ENCODE data around the gene FAM120A.
"Not testable (repeated sequence)": the region's sequence is repeated elsewhere in the genome, so short reads cannot be mapped to it uniquely, and the experiment has no call there.

FAM120A gene

GRCh38 chr9:93434056-93434455 is 17.4 kb upstream of the FAM120A start:
- no peak for DNase-seq (ENCODE audit: low read depth)
- H3K4me3 ChIP-seq (ENCODE audit: low read length), result no peak overlapping the region
- TF ChIP-seq, protein P1, sequence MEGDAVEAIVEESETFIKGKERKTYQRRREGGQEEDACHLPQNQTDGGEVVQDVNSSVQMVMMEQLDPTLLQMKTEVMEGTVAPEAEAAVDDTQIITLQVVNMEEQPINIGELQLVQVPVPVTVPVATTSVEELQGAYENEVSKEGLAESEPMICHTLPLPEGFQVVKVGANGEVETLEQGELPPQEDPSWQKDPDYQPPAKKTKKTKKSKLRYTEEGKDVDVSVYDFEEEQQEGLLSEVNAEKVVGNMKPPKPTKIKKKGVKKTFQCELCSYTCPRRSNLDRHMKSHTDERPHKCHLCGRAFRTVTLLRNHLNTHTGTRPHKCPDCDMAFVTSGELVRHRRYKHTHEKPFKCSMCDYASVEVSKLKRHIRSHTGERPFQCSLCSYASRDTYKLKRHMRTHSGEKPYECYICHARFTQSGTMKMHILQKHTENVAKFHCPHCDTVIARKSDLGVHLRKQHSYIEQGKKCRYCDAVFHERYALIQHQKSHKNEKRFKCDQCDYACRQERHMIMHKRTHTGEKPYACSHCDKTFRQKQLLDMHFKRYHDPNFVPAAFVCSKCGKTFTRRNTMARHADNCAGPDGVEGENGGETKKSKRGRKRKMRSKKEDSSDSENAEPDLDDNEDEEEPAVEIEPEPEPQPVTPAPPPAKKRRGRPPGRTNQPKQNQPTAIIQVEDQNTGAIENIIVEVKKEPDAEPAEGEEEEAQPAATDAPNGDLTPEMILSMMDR (conservative IDR thresholded peaks at IDR 0.05; ENCODE audit: low read depth, low read length), result no peak

GRCh38 chr9:93435386-93435785 is 16.1 kb upstream of the FAM120A start:
- no peak overlapping the region for H3K4me3 ChIP-seq (ENCODE audit: low read length)
- no peak for DNase-seq (ENCODE audit: low read depth)
- TF ChIP-seq, protein P1 (conservative IDR thresholded peaks at IDR 0.05; ENCODE audit: low read depth, low read length), result no peak

GRCh38 chr9:93436218-93436617 is 15.3 kb upstream of the FAM120A start:
- no peak for DNase-seq (ENCODE audit: low read depth)
- no peak overlapping the region for H3K4me3 ChIP-seq (ENCODE audit: low read length)
- TF ChIP-seq, protein P1 (conservative IDR thresholded peaks at IDR 0.05; ENCODE audit: low read depth, low read length), result no peak

GRCh38 chr9:93436655-93437407 is 14.7 kb upstream of the FAM120A start:
- no peak for DNase-seq (ENCODE audit: low read depth)
- no peak overlapping the region for H3K4me3 ChIP-seq (ENCODE audit: low read length)
- TF ChIP-seq, protein P1 (conservative IDR thresholded peaks at IDR 0.05; ENCODE audit: low read depth, low read length), result no peak

DNA sequence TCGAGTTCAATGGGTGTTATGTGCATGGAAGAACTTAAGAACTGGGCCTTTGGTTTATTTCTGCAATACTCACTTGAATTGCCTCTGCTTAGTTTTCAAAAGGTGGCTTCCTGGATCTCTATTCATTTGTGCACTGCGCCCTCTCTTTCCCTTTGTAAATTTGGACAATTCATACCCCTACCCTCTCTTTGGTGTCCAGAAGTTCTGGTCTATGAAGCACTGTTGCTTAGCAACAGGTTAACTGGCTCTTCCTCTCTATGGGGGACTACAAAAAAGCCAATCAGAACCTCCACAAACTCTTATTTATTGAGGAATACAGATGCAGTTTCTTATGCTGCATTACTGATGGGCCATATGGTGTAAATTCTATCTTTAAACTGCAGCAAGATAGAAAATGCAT is 13.5 kb upstream of the FAM120A start:
- no peak overlapping the region for H3K4me3 ChIP-seq (ENCODE audit: low read length)
- DNase-seq (ENCODE audit: low read depth), result no peak
- TF ChIP-seq, protein P1 (conservative IDR thresholded peaks at IDR 0.05; ENCODE audit: low read depth, low read length), result no peak

DNA sequence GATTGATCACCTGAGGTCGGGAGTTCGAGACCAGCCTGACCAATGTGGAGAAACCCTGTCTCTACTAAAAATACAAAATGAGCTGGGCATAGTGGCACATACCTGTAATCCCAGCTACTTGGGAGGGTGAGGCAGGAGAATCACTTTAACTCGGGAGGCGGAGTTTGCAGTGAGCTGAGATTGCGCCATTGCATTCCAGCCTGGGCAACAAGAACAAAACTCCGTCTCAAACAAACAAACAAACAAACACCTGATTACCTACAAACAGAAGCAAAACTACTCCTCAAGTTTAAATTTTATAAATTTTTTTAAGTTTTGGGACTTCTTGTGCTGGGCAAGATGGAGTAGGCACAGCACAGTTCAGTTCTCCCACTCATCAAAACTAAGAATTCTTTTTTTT is 12.2 kb upstream of the FAM120A start:
- not testable (repeated sequence) for H3K4me3 ChIP-seq (ENCODE audit: low read length); DNase-seq (ENCODE audit: low read depth)

GRCh38 chr9:93440896-93441580 is 10.4 kb upstream of the FAM120A start:
- H3K4me3 ChIP-seq (ENCODE audit: low read length), result no peak overlapping the region

More at GRCh38 chr9:93440896-93441580, 10.4 kb upstream of the FAM120A start:
- TF ChIP-seq, protein P1 (conservative IDR thresholded peaks at IDR 0.05; ENCODE audit: low read depth, low read length), result no peak
- no peak for DNase-seq (ENCODE audit: low read depth)
